Stimulated activated CD4-positive, alpha-beta T cell treated with anti-CD3 and anti-CD28 coated beads, Interleukin-15, amount 100 ng/mL, for 24 hours (primary cell): ENCODE measurements around the gene IL1RAPL2.

Experiments used
- DNase-seq: peaks from one replicate; pipeline ENCODE4 v3.0.0-alpha.2; 2020

IL1RAPL2 gene

DNA sequence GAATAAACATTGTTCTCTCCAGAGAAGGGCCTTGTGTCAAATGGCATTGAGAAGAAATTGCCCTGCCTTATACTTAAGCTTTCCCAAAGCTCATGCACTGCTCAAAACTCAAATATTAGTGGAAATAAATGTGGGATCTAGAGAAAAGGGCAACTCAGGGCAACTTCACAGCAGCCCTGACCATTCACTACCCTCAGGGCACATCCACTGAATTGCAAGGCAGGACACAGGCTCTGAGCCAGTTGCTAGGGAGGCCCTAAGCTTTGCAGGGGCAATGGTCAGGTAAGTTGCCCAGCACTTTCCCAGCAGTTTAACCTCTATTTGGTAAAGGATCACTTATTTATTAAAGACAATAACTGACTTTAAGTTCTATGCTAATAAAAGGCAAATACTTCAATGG, 909.8 kb downstream of the IL1RAPL2 start:
- DNase-seq: no peak

DNA sequence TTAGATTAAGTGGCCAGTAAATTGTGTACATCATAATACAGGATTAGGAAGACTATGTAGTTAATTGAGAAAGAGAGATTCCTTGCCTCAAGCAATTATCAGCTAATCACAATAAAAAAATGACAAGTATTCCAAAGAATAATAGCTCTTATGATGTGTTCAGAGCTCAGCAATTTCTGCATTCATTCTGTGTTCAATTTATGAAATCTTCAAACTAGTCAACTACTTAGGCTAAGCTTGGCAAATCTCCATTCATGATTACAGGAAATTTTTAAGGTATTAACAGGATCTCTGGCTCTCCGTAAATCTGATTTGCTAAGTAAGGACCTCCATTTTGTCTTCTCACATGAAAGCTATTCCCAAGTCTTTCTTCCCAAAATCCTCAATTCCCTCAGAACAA, 911.4 kb downstream of the IL1RAPL2 start:
- no peak for DNase-seq

DNA sequence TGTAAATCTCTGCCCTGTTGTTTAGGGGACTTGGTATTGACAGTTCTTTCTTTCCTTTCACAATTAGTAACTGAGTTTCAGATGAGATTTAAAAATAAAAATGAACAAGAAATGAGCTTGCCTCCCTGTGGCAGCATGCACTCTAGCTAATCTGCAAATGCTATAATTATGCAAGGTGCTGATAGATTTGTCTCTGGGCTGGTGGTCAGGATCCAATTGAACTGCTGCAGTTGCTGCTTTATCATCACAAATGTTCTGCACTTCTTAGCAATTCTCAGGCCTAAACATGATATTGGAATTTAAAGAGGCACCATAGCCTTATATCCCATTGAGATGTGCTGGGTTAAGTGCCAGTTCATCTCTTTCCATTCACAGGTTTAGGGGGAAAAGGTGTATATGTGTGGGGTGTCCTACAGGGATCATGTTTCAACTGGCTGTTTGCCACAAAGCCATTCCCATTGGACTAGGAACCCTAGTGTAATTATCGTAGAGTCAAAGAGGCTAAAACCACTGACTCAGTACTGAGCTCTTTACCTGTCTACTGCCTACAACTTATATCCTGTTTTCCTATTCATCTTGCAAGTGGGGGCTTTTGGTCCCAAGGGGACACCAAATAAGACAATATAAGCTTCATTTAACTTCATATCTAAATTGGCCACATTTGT, 914.8 kb downstream of the IL1RAPL2 start:
- no peak for DNase-seq

DNA sequence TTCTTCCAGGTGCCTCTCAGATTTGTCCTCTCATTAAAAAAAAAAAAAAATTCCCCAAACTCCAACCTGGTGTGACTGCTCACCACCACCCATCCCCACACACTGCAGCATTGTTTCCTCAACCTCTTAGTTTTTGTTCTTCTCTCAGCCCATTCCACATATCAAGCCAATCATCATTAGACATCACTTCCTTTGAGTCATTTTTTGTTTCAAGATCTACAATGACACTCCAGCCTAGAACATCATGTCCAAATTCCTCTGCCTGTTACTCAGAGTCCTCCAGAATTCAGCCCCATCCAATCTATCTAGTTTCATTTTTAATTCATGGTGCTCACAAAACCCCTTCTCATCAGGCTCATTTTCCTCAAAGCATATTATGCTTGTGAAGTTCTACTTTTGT, 917.0 kb downstream of the IL1RAPL2 start:
- no peak for DNase-seq

DNA sequence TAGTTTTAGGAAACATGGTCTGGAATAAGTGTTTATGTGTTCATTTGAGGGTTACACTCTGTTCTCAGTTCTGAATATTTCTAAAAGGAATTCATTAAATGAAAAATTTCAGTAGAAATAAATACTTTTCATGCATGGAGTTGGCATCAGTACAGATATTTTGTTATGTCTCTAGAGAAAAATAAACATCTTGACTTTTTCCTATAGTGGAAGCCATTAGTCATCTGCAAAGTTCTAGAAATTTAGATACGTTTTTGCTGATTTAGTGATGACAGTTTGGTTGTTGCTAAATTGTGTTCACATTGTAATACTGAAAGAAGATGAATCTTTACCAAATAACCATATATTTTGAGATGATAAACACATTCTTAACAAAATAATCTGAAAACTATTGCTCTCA, 922.7 kb downstream of the IL1RAPL2 start:
- no peak for DNase-seq

DNA sequence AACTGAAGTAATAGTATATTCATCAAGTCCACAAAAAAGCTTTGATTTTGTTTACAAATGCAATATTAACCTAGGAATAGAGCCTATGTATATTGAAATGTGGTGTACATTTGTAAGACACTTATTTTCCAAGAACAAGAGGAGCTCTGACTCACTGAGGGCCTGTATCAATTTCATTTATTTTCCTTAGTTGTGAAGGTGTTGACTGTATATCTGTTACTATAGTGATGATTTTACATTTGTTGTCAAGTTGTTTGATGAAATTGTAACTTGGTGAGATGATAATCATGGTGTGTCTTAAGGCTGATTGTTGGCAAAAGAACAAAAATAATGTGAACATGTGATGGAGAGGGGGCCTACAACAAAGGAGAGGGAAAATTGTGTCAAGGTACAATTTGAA, 929.4 kb downstream of the IL1RAPL2 start:
- DNase-seq: no peak

DNA sequence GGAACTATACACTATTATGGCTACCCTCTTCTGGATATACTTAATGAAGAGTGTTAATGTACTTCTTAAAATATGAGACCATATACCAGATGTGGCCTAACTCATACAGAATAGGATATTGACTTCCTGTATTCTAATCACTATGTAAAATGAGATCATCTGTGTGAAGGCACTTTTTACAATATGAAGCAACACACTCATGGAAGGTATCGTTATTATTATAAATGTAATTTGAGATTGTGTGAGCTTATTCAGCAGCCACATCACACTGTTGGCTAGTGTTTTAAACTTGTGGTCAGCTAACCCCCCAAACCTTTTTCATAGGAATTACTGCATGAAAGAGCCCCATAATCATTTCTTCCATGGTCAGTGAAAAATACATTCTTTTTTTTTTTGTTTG, 936.3 kb downstream of the IL1RAPL2 start:
- no peak for DNase-seq

DNA sequence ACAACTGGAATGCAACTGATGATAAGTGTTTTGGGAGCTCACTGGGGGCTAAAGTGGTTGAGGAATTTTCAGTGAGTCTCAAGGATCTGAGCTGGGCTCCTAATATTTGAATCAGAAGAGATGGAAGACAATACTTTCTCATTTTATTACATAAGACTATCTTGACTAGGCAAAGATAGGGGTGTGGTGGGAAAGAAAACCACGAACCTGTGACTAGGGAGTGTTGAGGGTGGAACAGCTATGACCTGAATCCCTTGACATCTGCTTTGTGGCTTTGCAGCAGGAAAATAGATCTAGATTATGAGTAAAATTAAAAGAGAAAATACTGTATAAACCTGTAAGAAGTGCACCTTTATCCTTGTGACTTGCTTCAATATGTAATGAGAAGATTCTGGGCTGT, 949.6 kb downstream of the IL1RAPL2 start:
- DNase-seq: no peak

DNA sequence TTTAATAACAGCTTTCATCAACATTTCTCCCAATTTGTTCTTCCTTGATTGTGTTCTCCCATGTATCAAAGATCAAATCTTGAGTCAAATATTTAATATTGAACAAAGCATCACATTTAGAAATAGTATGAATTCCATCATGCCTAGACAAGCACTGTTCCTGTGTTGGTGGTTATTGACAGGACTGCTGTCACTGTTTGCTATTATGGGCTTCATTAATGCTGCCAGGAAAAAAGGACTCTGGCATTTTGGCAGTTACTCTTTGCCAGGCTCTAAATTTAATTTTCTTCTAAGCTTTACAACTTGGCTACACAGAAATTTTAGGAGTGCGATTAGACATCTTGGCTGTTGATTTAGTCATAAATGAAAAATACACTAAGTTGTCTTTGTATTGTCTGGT, 960.4 kb downstream of the IL1RAPL2 start:
- no peak for DNase-seq

DNA sequence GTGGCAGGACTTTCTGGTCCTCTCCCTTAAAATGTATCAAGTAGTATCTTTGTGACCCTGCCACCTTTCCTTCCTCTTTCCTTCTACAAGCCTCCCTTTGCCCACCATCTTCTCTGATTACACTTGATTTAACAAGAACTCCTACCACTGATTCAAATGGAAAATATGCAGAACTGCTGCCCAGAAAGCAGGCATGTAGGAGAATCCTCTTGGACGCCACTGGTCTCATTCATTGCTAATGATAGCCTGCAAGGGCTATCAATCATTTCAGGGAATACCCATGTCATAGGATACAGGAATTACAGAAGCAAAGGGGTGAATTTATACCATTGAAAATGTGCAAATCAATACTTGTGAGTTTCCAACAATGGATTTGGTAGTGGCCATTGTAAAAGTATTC, 961.8 kb downstream of the IL1RAPL2 start:
- DNase-seq: no peak

DNA sequence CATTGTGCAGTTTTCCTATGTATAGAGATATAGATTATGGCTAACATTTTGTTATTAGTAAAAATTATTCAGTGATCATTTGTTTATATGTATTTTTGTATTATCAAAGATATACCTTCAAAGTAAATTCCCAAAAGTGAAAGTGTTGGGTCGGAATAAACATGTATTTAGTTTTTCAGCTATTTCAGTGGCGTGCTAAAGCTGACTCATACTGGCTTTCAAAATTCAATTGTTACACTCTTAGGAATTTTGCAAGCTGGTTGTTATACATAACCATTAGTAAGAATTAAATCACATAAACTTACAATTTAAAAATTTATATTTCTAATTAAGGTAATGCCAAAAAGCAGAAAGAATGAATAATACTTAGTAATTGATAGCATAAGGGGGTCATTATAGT, 968.0 kb downstream of the IL1RAPL2 start:
- no peak for DNase-seq

DNA sequence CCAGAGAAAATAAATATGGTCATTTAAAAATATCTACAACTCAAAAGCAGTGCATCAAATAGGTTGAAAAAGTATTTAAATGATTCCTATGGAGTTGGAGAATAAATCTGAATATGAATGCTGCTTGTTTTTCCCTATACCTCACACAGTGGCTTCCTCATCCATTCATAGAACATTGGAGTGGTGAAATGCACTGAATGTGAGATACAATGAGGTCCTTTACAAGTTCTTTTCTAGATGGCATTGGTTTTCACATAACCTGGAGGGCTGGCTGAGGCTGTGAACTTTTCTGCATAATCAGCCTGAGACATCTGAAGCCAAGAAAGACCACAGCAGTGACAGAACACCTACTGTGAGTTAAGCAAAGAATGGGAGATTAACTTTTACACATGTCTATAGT, 977.3 kb downstream of the IL1RAPL2 start:
- DNase-seq: no peak

DNA sequence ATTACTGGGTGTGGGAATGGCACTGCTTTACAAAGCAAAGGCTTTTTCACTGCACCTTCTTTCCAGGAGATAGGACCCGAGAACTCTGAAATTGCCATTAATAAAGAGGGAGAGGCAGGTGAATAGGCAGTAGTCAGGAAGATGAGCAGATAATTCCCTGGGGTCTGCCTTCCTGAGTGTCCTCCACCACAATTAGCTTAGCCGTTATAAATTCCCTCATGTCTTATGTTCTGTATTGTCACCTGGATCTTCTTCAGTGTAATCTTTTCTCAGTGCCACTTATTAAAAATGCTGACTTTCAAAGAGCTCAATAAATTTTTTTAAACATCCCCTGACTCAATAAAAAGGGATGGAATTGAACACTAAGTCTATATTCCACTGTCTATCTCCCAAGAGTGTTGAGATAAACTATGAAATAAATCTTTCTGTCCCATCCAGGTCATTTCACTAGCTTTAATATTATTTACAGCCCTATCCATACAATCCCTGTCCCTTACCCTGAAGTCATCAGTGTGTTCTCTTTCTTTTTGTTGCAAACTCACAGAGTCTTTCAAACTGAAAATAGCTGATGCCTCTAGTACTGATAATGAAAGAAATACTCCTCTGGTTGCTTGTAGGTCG, 984.2 kb downstream of the IL1RAPL2 start:
- DNase-seq: no peak

DNA sequence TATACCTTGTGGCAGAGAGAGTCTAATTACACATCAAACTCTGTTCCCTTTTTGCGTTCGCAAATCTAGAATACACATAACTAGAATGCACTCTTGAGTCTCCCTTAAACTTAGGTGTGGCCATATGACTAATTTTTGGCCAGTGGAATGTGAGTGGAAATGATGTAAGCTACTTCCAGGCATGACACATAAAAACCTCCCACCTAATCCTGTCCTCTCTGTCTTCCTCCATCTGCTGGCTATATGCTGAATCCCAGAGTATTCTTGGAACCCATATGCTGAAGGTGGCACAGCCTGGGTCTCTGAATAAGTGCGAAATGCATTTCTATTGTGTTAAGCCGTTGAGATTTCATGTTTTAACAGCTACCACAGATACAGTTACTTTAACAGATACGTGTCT, 986.4 kb downstream of the IL1RAPL2 start:
- DNase-seq: no peak

DNA sequence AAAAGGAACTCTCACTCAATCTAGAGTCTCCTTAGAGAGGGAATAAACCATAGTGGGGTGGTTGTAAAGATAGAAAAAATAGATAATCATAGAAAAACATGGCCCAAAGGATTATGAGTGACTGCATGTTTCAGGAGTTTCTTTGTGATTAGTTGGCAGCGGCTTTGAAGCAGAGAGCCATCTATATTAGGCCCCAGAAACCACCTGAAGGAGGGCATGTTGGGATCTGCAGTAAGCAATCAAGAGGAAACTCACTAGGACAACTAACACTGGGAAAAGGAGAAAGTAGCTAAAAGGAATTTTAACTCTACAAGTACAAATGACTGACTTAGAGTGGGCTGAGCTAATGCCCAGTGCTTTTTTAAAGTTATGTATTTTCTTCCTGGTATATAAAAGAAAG, 987.1 kb downstream of the IL1RAPL2 start:
- no peak for DNase-seq

DNA sequence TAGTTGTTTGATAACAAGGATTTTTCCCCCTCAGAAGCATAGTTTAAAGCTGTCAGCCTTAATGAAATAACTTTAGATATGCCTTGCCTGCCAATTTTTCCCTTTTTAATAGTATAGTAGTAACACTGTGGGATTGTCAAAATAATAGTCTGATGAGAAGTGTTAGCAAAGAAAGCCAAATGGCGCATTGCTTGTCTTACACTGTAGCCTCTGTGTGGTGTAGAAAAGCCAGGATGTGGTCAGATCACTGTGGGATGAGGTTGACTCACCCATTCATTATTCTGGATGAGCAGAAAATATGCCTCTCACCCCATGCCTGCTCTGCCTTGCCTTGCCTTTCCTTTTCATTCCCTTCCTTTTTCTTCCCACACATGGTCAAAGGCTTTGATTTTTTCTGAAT, 998.5 kb downstream of the IL1RAPL2 start:
- DNase-seq: no peak

DNA sequence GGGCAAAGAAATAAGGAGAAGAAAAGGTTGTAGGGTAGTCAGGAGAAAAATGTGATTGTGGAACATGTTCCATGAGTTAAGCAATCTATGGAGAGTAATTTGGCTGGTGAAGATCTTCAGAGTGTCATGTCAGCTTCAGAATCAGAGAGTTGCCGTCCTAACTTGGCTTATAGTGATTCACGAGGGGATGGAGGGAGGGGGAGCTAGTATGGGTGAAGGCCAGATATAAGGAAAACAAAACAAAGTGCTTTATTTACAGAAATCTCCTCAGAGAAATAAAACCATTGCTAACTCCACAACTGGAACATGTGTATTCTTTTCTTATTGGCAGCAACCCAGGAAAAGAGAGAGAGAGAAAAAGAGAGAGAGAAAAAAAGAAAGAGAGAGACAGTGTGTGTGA, 999.9 kb downstream of the IL1RAPL2 start:
- DNase-seq: no peak

DNA sequence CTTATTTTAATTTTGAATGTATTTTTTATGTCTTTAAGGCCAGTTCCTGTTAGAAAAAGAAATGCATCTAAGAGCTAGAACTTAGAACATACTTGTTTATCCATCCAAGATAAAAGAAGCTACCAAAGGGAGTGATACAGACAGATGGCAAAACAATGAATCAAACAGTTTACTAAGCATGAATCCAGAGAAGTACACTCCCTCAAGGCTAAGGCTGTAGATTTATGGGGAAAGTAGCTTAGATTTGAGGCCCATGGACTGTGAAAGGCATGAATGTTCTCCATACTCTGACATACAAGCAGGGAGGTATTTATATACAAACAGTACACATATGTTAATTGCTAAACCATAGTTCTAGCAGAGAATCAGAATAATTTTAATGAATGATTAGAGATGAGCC, 1001.1 kb downstream of the IL1RAPL2 start:
- DNase-seq: no peak

DNA sequence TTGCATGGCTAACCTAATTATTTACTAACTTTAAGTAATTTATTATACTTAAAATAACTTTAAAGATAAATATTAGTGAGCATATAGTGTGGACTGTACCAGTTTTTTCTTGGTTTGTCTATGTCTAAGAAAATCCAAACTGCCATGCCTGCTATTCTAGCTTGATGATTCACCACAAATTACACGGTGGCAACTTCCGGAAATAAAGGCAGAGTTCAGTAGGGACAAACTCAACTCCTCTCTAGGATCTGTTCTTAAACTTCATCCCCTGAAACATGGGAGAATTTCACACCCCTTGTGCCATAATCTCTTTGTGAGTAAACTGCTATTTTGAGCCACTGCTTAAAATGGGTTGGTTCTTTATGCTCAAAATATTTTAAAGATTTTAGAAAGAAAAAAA, 1042.7 kb downstream of the IL1RAPL2 start:
- DNase-seq: no peak

DNA sequence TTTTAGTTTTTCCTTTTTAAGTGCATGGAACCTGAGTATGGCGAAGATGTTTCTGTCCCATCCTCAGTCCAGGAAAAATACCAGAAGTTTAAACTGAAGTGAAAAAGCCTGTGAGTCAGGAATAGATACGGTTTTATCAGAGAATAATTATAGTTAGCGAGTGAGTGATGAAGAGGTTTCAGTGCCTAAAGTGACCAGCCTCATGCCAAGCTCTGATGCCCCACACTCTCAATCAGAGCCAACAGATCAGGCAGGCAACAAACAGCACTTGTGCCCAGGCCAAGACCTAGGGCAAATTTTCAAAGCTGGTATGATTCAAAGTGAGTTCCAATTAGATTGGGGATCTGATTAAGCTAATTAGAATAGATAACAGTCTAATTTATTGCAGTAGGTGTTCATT, 1043.5 kb downstream of the IL1RAPL2 start:
- DNase-seq: no peak

DNA sequence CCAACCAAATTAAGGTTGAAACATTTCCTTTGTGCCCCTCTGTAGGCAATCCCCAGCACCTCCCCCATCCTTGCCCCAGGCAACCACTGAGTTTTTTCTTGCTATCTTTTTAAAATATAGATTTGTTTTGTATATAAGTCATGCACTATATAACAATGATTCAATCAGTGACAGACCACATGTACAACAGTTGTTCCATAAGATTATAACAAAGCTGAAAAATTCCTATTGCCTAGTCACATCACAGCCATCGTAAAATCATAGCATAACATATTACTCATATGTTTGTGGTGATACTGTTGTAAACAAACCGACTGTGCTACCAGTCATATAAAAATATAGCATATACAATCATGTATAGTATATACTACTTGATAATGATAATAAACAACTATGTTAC, 1044.4 kb downstream of the IL1RAPL2 start:
- DNase-seq: no peak

DNA sequence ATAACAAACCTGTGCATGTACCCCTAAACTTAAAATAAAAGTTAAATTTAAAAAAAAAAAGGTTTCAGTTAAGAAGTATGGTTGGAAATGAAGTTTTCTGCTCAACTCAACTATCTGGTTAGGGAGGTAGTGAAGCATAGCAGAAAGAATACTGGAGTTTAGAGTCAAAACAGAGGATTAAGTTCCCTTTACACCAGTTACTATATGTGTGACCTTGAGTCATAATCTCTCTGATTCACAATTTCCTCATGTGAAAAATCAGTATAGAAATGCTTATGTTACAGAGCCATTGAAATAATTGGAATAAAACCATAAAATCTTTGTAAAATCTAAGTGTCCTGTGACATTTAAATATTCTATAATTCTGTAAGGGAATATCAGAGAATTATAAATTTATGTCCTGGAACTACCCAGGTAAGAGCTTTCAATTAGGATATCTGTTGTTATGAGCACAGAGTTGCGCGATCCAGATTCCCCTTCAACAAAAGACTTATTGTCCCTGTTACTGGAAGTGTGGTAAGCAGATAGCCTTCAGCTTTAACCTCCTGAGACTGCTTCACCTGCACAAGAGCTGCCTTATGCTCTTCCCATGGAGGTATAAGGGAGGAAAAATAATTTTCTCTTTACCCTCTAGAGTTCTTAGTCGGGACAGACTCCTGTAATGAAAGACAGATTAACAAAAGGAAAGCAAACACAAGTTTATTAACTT, 1052.5 kb downstream of the IL1RAPL2 start:
- DNase-seq: no peak

DNA sequence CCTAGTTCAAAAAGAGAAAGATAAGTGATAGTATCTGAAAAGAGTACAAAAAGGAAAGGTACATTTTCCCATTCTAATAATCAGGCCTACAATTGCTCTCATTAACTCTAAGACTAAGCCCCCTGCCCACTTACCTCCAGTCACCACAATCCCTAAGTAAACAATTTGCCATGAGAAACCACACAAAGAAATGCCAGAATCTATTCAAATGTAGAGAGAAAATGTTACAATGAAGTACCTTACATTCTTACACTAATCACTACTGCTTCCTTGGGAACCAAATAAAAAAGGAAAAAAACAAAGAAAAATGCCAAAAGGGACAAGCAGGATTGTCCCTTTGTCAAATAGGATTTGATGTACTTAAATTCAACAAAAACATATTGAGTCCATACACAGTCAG, 1068.2 kb downstream of the IL1RAPL2 start:
- no peak for DNase-seq

DNA sequence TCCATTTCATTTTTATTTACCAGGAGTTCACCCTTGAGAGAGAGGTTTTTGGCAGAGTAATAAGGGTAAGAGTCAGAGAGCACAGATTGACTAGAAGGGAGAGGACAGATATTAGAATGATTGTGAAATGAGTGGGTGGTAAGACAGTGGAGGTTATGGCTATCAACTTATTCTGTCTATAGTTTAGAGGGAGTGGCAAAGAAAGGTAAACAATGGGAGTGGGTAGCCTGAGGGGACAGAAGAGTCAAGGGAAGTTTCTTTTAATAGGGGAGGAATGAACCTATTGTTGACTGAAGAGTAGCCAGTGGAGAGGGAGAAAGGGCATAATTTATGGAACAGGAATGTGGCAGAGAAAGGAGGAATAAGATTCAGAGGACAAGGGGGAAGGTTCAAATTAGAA, 1069.8 kb downstream of the IL1RAPL2 start:
- DNase-seq: no peak

DNA sequence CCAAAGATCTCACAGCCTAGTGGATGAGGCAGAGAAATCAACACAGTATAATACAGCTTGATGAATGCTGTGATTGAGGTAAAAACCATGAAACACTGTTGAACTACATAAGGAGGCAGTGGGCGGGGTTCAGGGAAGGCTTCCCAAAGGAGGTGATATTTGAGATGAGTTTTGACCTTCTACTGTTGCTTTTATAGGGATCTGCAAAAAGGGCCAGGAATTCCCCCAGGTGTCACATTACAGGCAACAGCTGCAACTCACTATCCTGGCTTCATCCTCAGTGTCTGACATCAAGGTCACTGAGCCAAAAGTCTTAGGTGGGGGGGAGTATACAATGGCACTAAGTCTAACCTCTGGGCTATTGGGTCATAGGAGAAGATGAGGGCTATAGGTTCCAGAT, 1070.7 kb downstream of the IL1RAPL2 start:
- no peak for DNase-seq
